Mammary epithelial cell (primary cell): ENCODE results near the gene TATDN2.

ENCODE experiments used
- EZH2 ChIP-seq: IDR thresholded peaks from 2 replicates; pipeline ENCODE4 v1.6.1; 2012; ENCODE audit warnings: low read length, inconsistent platforms, borderline replicate concordance
- TF ChIP-seq, protein P1 (sequence below), 2 donors: IDR thresholded peaks in 1 of 2; conservative IDR thresholded peaks in 1 of 2; 2 replicates each; pipeline ENCODE4 v1.5.1; 2011 to 2012; ENCODE audit warnings: inconsistent platforms in 2 of 2, low read length in 2 of 2, mild to moderate bottlenecking in 2 of 2, control low read depth in 1 of 2, low read depth in 1 of 2; ENCODE audit not compliant: insufficient read depth in 1 of 2; ENCODE audit errors: extremely low read depth in 1 of 2

DNA sequence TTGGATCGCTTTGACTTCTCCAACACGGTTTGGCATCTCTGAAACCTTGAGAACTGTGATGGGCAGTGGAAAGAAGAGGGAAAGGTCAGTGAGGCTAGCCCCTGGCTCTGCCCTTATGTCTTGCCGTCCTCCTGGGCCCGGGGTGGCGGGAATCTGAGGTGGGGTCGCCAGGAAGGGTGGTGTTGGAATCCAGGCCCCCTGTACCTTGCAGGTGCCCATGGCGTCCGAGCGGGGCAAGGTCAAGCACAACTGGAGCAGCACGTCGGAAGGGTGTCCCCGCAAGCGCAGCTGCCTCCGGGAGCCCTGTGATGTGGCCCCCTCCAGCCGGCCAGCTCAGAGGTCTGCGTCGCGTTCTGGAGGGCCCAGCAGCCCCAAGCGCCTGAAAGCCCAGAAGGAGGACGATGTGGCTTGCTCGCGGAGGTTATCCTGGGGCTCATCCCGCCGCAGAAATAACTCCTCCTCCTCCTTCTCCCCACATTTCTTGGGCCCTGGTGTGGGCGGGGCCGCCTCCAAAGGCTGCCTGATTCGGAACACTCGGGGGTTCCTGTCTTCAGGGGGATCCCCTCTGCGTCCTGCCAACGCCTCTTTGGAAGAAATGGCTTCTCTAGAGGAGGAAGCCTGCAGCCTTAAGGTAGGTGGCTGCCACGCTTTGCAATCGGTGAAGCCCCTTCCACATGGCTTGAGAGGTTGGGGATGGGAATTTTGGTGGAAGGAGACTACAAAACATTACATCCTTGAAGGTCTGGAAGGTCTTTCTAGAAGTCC, 907 bp downstream of the TATDN2 start:
- TF ChIP-seq, protein P1, sequence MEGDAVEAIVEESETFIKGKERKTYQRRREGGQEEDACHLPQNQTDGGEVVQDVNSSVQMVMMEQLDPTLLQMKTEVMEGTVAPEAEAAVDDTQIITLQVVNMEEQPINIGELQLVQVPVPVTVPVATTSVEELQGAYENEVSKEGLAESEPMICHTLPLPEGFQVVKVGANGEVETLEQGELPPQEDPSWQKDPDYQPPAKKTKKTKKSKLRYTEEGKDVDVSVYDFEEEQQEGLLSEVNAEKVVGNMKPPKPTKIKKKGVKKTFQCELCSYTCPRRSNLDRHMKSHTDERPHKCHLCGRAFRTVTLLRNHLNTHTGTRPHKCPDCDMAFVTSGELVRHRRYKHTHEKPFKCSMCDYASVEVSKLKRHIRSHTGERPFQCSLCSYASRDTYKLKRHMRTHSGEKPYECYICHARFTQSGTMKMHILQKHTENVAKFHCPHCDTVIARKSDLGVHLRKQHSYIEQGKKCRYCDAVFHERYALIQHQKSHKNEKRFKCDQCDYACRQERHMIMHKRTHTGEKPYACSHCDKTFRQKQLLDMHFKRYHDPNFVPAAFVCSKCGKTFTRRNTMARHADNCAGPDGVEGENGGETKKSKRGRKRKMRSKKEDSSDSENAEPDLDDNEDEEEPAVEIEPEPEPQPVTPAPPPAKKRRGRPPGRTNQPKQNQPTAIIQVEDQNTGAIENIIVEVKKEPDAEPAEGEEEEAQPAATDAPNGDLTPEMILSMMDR (conservative IDR thresholded peaks at IDR 0.05 in 1 of 2, IDR thresholded peaks at IDR 0.05 in 1 of 2; ENCODE audit: extremely low read depth in 1 of 2, insufficient read depth in 1 of 2, low read depth in 1 of 2, low read length in 2 of 2): no peak
- TF ChIP-seq EZH2: no peak
